ENCODE results near the gene CNPY1. TPM values are rescaled to one million over a fixed set of nuclear protein-coding genes. Genes with fewer than 3 reads are reported as not detected.
"Not testable (repeated sequence)": the region's sequence is repeated elsewhere in the genome, so short reads cannot be mapped to it uniquely, and the experiment has no call there.

Gene CNPY1
- not detected in 2 replicates for total RNA-seq

- H3K4me3 Mint-ChIP-seq; intact Hi-C loops (cut with micrococcal nuclease); ATAC-seq (ENCODE audit: low read depth); H3K9me3 Mint-ChIP-seq; POLR2A ChIA-PET; H3K36me3 Mint-ChIP-seq (ENCODE audit: low read depth); H3K4me1 Mint-ChIP-seq; DNase-seq; H3K27me3 Mint-ChIP-seq; H3K27ac Mint-ChIP-seq; CTCF ChIA-PET: not testable (repeated sequence)
These were observed at the start of gene CNPY1 for GRCh38 chr7:155546449-155546848. Gene CNPY1, minus strand, starts transcription at chr7:155546559. Its CDS starts 630 bp downstream, at chr7:155545929.

GRCh38 chr7:155594961-155595366, 48.6 kb upstream of the CNPY1 start:
- no peak overlapping the region for H3K27ac Mint-ChIP-seq
- peaks cover 20% of the 10 kb centered on the region for H3K27me3 Mint-ChIP-seq
- DNase-seq, result no peak
- H3K4me1 Mint-ChIP-seq, result peaks cover 3% of the 10 kb centered on the region
- intact Hi-C loops (cut with micrococcal nuclease), result loop anchor here (5.0 kb wide), 1 partner anchor 683 kb away; no protein-coding TSS in a partner anchor
- no peaks in the 10 kb centered on the region for H3K9me3 Mint-ChIP-seq
- no peaks in the 10 kb centered on the region for H3K36me3 Mint-ChIP-seq (ENCODE audit: low read depth)
- no peak overlapping the region for H3K4me3 Mint-ChIP-seq
- ChIA-PET CTCF (interaction anchor here (5.8 kb wide), 1 partner anchor 172 kb away, joined by 109 read pairs; no protein-coding TSS in a partner anchor), POLR2A (interaction anchor here (0.5 to 0.6 kb wide), 2 partner anchors 48 to 98 kb away, joined by 3 read pairs; no protein-coding TSS in a partner anchor)
- ATAC-seq (ENCODE audit: low read depth), result no peak
- TF ChIP-seq CTCF (IDR thresholded peaks at IDR 0.05), result no peak

GRCh38 chr7:155594163-155594732, 47.9 kb upstream of the CNPY1 start:
- intact Hi-C loops (cut with micrococcal nuclease), result no loop called here
- H3K27ac Mint-ChIP-seq, result no peak overlapping the region
- H3K4me3 Mint-ChIP-seq, result no peak overlapping the region
- H3K36me3 Mint-ChIP-seq (ENCODE audit: low read depth), result no peaks in the 10 kb centered on the region
- no peak for TF ChIP-seq CTCF (IDR thresholded peaks at IDR 0.05)
- DNase-seq, result no peak
- H3K4me1 Mint-ChIP-seq, result peaks cover 3% of the 10 kb centered on the region
- H3K27me3 Mint-ChIP-seq, result peaks cover 16% of the 10 kb centered on the region
- H3K9me3 Mint-ChIP-seq, result no peaks in the 10 kb centered on the region
- CTCF ChIA-PET, result interaction anchor here (5.8 kb wide), 1 partner anchor 173 kb away, joined by 109 read pairs; no protein-coding TSS in a partner anchor
- ATAC-seq (ENCODE audit: low read depth), result no peak
- POLR2A ChIA-PET, result interaction anchor here (0.5 to 0.6 kb wide), 2 partner anchors 49 to 99 kb away, joined by 3 read pairs; no protein-coding TSS in a partner anchor

GRCh38 chr7:155593461-155594162, 47.3 kb upstream of the CNPY1 start:
- Mint-ChIP-seq H3K27me3 (peaks cover 16% of the 10 kb centered on the region), H3K9me3 (no peaks in the 10 kb centered on the region), H3K4me1 (no peaks in the 10 kb centered on the region), H3K4me3 (no peak overlapping the region), H3K27ac (no peak overlapping the region), H3K36me3 (ENCODE audit: low read depth) (no peaks in the 10 kb centered on the region)
- ChIA-PET CTCF (interaction anchor here (1.1 kb wide), 1 partner anchor 174 kb away, joined by 4 read pairs; no protein-coding TSS in a partner anchor), POLR2A (no interaction called here)
- TF ChIP-seq CTCF (IDR thresholded peaks at IDR 0.05), result no peak
- DNase-seq, result no peak
- intact Hi-C loops (cut with micrococcal nuclease), result no loop called here
- ATAC-seq (ENCODE audit: low read depth), result no peak

- no peaks in the 10 kb centered on the region for H3K4me1 Mint-ChIP-seq
- no peak overlapping the region for H3K4me3 Mint-ChIP-seq
- POLR2A ChIA-PET, result no interaction called here
- DNase-seq, result no peak
- H3K27ac Mint-ChIP-seq, result no peak overlapping the region
- CTCF ChIA-PET, result interaction anchor here (1.1 kb wide), 1 partner anchor 176 kb away, joined by 3 read pairs; no protein-coding TSS in a partner anchor
- intact Hi-C loops (cut with micrococcal nuclease), result no loop called here
- ATAC-seq (ENCODE audit: low read depth), result no peak
- H3K9me3 Mint-ChIP-seq, result no peaks in the 10 kb centered on the region
- peaks cover 24% of the 10 kb centered on the region for H3K27me3 Mint-ChIP-seq
- no peak for TF ChIP-seq CTCF (IDR thresholded peaks at IDR 0.05)
- H3K36me3 Mint-ChIP-seq (ENCODE audit: low read depth), result no peaks in the 10 kb centered on the region
These were observed 44.9 kb upstream of the CNPY1 start for GRCh38 chr7:155591055-155591775.
